Fibroblast of lung (primary cell): ENCODE measurements around the gene SFT2D3. TPM values are rescaled to one million over a fixed set of nuclear protein-coding genes. Genes with fewer than 3 reads are reported as not detected.

Experiments used
- DNase-seq, 2 donors: peaks; one replicate each; pipeline versions ENCODE4 v3.0.0 to v3.0.0-alpha.2; 2010; ENCODE audit warnings: low read depth in 2 of 2
- H2AFZ ChIP-seq: 2 replicates; pipeline ENCODE4 v1.5.1; 2012; ENCODE audit warnings: low read length, control low read depth, inconsistent platforms
- H3K27ac ChIP-seq: 2 replicates; pipeline ENCODE4 v1.5.1; 2011; ENCODE audit warnings: low read length, control low read depth; ENCODE audit not compliant: insufficient read depth
- H3K27me3 ChIP-seq: 2 replicates; pipeline ENCODE4 v1.5.1; 2011; ENCODE audit warnings: mild to moderate bottlenecking, low read length; ENCODE audit not compliant: control insufficient read depth, insufficient read depth
- H3K36me3 ChIP-seq: 2 replicates; pipeline ENCODE4 v1.5.1; 2011; ENCODE audit warnings: low read length; ENCODE audit not compliant: control insufficient read depth, insufficient read depth
- H3K4me1 ChIP-seq: 2 replicates; pipeline ENCODE4 v1.5.1; 2011; ENCODE audit warnings: low read length; ENCODE audit not compliant: control insufficient read depth, insufficient read depth; ENCODE audit errors: extremely low read depth
- H3K4me2 ChIP-seq: 2 replicates; pipeline ENCODE4 v1.5.1; 2011; ENCODE audit warnings: low read length, control low read depth; ENCODE audit not compliant: insufficient read depth; ENCODE audit errors: extremely low read depth
- H3K4me3 ChIP-seq, 4 experiments: fragments of 200-600 bp in 1 of 4; sonication (generic) in 1 of 4; replicated peaks in 1 of 4; 2 replicates each; pipeline ENCODE4 v1.5.1; 2011 to 2016; ENCODE audit warnings: low read length in 4 of 4, low read depth in 3 of 4, mild to moderate bottlenecking in 3 of 4, control low read depth in 2 of 4, inconsistent platforms in 1 of 4, mixed read lengths in 1 of 4; ENCODE audit not compliant: insufficient read depth in 1 of 4; ENCODE audit errors: control extremely low read depth in 1 of 4
- H3K79me2 ChIP-seq: 2 replicates; pipeline ENCODE4 v1.5.1; 2012; ENCODE audit warnings: mild to moderate bottlenecking, low read length, inconsistent platforms; ENCODE audit not compliant: control insufficient read depth, insufficient read depth
- H3K9ac ChIP-seq: 2 replicates; pipeline ENCODE4 v1.5.1; 2011; ENCODE audit warnings: mild to moderate bottlenecking, low read length, control low read depth; ENCODE audit not compliant: insufficient read depth
- H3K9me3 ChIP-seq: 2 replicates; pipeline ENCODE4 v1.5.1; 2012; ENCODE audit warnings: low read depth, low read length; ENCODE audit not compliant: control insufficient read depth, insufficient read depth
- H4K20me1 ChIP-seq: 2 replicates; pipeline ENCODE4 v1.5.1; 2011; ENCODE audit warnings: low read length; ENCODE audit not compliant: control insufficient read depth, insufficient read depth; ENCODE audit errors: extremely low read depth
- CTCF ChIP-seq, 2 donors: IDR thresholded peaks in 1 of 2; conservative IDR thresholded peaks in 1 of 2; 1 replicate in 1 of 2; 2 replicates in 1 of 2; pipeline ENCODE4 v1.5.1; 2011 to 2012; ENCODE audit warnings: low read length in 2 of 2, control low read depth in 1 of 2, inconsistent platforms in 1 of 2, low read depth in 1 of 2, mild to moderate bottlenecking in 1 of 2
- EZH2 ChIP-seq: IDR thresholded peaks from 2 replicates; pipeline ENCODE4 v1.5.1; 2012; ENCODE audit warnings: low read length, control low read depth, mild to moderate bottlenecking; ENCODE audit errors: missing control alignments
- polyA plus RNA-seq, 2 donors: library from polyadenylated mRNA; depleted of rRNA in 1 of 2; stranded (reverse) in 1 of 2; unstranded in 1 of 2; fragments of >200 nt; gene quantifications; 2 replicates each; pipeline ENCODE4 v1.2.1, GENCODE V29; 2011 to 2012; ENCODE audit warnings: missing spikeins in 1 of 2
- total RNA-seq: library from RNA; depleted of rRNA; stranded (reverse); fragments of >200 nt; gene quantifications from 2 replicates; pipeline ENCODE4 v1.2.1, GENCODE V29; 2014

Gene SFT2D3
- total and polyA plus RNA-seq, 2 donors (not counting 1 experiment from before 2014, with no cell fraction given) = 4.1 to 5.5 TPM

DNA sequence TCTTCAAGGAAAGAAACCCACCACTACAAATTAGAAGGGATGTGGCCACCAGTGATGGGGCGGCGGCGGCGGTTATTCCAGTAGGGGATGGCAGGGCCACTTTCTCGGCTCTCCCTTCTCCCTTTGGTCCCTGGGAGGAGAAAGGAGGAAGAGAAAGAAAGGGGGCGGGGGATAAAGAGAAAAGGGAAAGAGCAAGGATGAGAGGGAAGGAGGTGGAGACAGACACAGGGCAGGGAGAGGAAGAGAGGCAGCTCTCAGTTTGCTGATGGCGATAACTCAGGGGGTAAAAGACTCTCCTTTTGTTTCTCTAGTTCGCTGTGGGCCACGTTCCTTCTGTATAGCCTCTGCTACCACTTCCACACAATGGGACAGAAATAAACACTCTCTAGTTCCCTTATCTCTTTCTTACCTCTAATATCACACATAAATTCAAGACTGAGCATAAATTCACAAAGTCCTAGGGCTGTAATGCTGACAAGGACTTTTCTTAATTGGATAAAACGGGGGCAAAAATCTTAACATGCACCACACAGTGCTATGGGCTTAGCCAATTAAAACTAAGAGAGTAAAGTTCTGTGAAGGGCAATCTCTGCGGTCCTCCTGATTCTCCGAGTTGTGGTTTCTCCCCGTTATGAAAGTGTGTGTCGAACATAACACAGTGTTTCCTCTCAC, 14.6 kb downstream of the SFT2D3 start:
- Histone ChIP-seq H3K9ac (no peak overlapping the region), H3K79me2 (no peaks in the 10 kb centered on the region), H4K20me1 (no peaks in the 10 kb centered on the region), H3K4me1 (no peaks in the 10 kb centered on the region), H3K27ac (no peak overlapping the region), H2AFZ (no peak overlapping the region), H3K9me3 (no peaks in the 10 kb centered on the region), H3K27me3 (no peaks in the 10 kb centered on the region), H3K36me3 (peaks cover 4% of the 10 kb centered on the region), H3K4me3 (no peak overlapping the region), H3K4me2 (no peak overlapping the region)
- TF ChIP-seq EZH2 (no peak), CTCF (conservative IDR thresholded peaks at IDR 0.05 in 1 of 2, IDR thresholded peaks at IDR 0.05 in 1 of 2; ENCODE audit: low read depth in 1 of 2, low read length in 2 of 2) (no peak)
- DNase-seq = no peak

DNA sequence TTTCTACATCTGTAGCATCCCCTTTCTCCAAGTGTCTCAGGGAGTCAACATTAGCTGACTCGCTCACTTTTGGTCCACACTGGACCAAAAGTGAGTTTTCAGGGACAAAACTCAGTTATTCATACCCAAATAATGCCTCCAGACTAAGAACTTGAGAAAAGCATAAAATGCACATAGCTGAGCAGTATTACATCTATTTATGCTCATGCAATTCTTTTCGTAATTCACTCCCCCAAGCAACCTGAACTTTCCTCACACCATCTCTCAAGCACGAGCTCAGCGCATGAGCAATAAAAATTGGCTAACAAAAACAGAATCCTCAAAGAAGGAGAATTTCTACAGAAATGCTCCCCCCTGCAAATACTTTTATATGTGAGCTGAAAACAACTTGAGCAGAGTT, 17.0 kb downstream of the SFT2D3 start:
- Histone ChIP-seq H3K4me1 (peaks cover 6% of the 10 kb centered on the region), H4K20me1 (no peaks in the 10 kb centered on the region), H3K79me2 (no peaks in the 10 kb centered on the region), H3K27ac (no peak overlapping the region), H3K36me3 (peaks cover 9% of the 10 kb centered on the region), H3K9me3 (no peaks in the 10 kb centered on the region), H2AFZ (no peak overlapping the region), H3K4me3 (no peak overlapping the region), H3K27me3 (no peaks in the 10 kb centered on the region), H3K4me2 (no peak overlapping the region), H3K9ac (no peak overlapping the region)
- TF ChIP-seq EZH2 (no peak), CTCF (conservative IDR thresholded peaks at IDR 0.05 in 1 of 2, IDR thresholded peaks at IDR 0.05 in 1 of 2; ENCODE audit: low read depth in 1 of 2, low read length in 2 of 2) (no peak)
- no peak for DNase-seq

DNA sequence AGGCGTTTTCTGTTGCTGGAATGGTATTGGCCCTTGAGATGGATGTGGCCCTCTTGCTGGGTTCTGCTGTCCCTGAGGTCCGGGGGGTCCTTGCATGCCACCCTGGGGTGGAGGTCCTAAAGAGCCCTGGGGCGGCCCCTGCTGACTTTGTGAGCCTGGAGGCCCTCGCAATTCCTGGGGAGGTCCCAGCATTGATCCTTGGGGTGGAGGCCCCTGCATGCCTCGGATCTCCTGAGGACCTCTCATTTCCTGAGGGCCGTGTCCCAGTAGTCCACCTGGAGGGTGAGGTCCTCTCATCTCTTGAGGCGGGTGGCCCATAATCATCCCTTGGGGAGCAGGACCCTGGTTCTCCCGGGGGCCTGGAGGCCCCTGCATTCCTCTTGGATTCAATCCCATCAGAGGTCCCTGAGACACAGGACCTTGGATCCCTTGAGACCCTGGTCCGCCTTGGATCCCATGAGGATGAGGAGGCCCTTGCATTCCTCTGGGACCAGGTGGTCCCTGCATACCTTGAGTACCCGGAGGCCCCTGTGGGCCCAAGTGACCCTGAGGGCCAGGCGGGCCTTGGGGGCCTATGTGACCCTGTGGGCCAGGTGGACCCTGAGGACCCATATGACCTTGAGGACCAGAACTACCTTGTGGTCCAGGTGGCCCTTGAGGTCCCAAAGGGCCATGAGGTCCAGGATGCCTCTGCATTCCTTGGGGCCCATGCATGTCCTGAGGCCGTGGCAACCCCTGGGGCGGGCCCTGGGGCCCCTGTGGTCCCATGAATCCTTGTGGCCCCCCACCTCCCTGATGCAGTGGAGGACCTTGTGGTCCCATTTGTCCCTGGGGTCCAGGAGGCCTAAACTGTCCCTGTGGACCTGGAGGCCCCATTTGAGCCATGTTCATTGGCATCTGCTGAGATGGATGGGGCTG, 18.3 kb downstream of the SFT2D3 start:
- Histone ChIP-seq H3K79me2 (no peaks in the 10 kb centered on the region), H3K36me3 (peaks cover 9% of the 10 kb centered on the region), H2AFZ (no peak overlapping the region), H3K27me3 (no peaks in the 10 kb centered on the region), H4K20me1 (no peaks in the 10 kb centered on the region), H3K4me1 (peaks cover 6% of the 10 kb centered on the region), H3K27ac (no peak overlapping the region), H3K9ac (no peak overlapping the region), H3K4me2 (no peak overlapping the region), H3K4me3 (no peak overlapping the region), H3K9me3 (no peaks in the 10 kb centered on the region)
- DNase-seq = no peak
- TF ChIP-seq CTCF (conservative IDR thresholded peaks at IDR 0.05 in 1 of 2, IDR thresholded peaks at IDR 0.05 in 1 of 2; ENCODE audit: low read depth in 1 of 2, low read length in 2 of 2) (no peak), EZH2 (no peak)
